HG03558 (cell line): ENCODE data around the gene EIF2B5.
"Not testable (repeated sequence)": the region's sequence is repeated elsewhere in the genome, so short reads cannot be mapped to it uniquely, and the experiment has no call there.

Experiments
- ATAC-seq: cut with Tn5 transposase; IDR thresholded peaks from one replicate; pipeline ENCODE4 v1.9.1; 2021; ENCODE audit warnings: moderate number of reproducible peaks; ENCODE audit not compliant: unreplicated experiment; ENCODE audit errors: extremely low read depth

EIF2B5 gene

DNA sequence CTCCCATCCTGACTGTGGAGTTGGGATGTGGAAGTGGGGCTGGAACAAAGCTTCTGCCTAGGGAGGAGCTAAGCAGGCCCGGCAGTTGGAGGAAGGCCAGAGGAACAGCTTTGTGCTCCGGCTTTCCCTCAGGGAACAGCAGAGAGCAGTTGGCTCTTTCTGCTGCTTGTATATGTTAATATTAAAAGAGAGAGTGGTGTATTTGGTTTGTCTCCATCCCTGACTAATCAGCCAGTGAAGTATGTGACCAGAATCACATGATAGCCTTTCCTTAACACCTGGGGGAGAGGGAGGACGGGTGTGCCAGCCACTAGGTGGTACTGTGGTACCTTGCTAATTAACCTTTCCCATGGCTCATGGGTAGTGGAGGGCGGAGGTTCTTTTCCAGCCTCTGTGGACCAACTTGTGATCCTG is 10.0 kb downstream of the EIF2B5 start:
- ATAC-seq = no peak

- no peak for ATAC-seq
Observed at GRCh38 chr3:184145751-184146270, 10.7 kb downstream of the EIF2B5 start.

DNA sequence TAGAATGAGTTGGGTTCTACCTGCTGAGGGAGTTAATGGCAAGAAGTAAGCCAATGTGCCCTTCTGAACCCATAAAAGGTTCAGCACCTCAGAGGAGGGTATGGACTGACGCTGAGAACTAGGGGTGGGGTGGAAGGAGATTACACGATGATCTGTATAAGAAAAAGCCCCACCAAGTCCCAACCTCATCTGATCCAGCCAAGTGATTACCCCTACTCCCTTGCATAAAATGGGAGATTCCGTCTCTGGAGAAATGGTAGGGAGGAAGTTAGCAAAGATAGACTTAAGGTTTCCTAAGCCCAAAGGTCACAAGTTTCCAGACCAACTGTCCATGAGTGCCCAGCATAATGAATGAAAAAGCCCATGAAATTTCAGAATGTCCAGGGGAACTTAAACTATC is 12.9 kb downstream of the EIF2B5 start:
- no peak for ATAC-seq

DNA sequence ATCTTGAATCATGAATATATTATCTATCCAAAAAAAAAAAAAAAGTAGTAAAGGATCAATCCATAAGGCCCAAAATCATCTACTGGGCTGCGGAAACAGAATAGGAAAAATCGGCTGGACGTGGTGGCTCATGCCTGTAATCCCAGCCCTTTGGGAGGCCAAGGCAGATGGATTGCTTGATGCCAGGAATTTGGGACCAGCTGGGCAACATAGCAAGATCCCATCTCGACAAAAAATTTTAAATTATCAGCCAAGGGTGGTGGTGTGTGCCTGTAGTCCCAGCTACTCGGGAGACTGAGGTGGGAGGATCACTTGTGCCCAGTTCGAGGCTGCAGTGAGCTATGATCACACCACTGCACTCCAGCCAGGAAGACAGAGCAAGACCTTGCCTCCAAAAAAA is 14.0 kb downstream of the EIF2B5 start:
- no peak for ATAC-seq

- not testable (repeated sequence) for ATAC-seq
Observed at GRCh38 chr3:184149770-184150169, 14.6 kb downstream of the EIF2B5 start.

- ATAC-seq = peak; percentile 38
Observed at GRCh38 chr3:184154885-184155643, 19.9 kb downstream of the EIF2B5 start, which contains the start of gene DVL3. Gene DVL3 (plus strand): TSS chr3:184155377. CDS start chr3:184155636, 259 bp downstream.

- ATAC-seq = no peak
Observed at GRCh38 chr3:184155644-184156521, 20.7 kb downstream of the EIF2B5 start.

GRCh38 chr3:184156522-184156955 is 21.4 kb downstream of the EIF2B5 start:
- no peak for ATAC-seq

- no peak for ATAC-seq
Observed at GRCh38 chr3:184157206-184157605, 22.0 kb downstream of the EIF2B5 start.

DNA sequence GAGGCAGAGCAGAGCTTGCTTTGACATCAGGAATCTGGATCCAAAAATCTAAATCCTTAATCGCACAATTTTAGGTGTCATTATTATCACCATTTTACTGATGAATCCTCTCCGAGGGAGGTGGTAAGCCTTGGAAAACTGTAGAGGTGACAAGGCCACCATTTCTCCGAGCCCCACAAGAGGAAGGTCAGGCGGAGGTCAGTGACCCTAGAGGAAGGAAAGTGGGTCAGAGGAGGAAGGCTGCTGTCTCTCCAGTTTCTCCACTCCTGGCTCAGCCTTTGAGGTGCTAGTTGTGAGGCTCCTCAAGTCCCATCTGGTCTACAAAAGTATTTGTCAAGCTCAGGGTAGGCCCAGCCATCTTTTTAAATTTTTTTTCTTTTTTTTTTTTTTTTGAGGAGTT is 23.2 kb downstream of the EIF2B5 start:
- no peak for ATAC-seq

DNA sequence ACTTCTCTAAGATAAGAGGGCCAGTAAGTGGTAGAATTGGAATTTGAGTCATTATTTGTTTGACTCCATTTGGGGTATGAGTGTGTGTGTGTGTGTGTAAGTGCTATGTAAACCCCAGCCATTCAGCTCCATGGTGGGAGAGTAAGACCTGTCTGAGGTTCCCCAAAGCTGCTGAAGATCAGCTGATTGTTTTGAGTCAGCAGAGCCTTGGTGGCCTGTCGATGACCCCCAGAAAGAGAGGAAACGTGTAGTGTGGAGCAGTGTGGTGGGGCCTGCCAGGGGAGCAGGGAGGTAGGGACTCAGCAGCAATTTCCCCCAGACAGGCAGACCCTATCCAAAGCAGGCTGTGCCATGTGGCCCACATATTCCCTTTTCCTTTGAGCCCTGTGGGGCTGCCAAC is 25.3 kb downstream of the EIF2B5 start:
- no peak for ATAC-seq

- ATAC-seq = not testable (repeated sequence)
Observed at GRCh38 chr3:184162571-184163070, 27.5 kb downstream of the EIF2B5 start.

DNA sequence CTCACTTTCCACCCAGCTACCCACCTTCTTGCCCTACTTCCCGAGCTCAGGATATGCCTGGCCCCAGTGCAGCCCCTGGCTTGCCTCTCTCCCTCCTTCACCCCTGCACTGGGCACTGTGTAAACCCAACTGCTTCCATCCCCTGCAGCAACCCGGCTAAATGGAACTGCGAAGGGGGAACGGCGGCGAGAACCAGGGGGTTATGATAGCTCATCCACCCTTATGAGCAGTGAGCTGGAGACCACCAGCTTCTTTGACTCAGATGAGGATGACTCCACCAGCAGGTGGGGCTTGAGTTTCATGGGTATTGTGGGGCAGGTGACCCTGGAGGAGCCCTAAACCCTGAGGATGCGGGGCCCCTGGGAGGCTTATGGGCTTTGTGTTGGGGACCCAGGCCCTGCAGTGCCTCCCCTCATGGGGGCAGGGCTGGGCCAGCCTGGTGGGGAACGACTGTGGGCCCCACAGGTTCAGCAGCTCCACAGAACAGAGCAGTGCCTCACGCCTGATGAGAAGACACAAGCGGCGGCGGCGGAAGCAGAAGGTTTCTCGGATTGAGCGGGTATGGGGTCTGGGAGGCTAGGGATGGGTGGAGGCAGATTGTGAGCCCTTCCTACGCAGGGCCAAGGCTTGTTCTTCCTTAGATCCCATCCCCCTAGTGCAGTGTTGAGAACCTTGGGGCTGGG is 29.6 kb downstream of the EIF2B5 start:
- ATAC-seq = no peak

DNA sequence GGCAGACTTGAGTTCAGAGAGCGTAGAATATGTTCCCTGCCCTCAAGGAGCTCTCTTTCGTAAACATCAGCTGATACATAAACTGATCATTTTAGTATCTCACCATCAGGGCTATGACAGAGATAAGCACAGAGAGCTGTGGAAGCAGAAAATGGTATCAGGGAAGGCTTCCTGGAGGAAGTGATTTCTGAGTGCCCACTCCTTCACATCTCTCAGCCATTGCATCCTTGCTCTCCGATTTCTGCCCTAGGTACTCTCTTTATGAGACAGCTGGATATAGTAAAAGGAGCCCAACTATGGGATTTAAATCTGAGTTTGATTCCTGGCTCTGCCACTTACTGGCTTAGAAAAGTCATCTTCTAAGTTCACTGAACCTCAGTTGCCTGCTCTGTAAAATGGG is 30.4 kb downstream of the EIF2B5 start:
- no peak for ATAC-seq

DNA sequence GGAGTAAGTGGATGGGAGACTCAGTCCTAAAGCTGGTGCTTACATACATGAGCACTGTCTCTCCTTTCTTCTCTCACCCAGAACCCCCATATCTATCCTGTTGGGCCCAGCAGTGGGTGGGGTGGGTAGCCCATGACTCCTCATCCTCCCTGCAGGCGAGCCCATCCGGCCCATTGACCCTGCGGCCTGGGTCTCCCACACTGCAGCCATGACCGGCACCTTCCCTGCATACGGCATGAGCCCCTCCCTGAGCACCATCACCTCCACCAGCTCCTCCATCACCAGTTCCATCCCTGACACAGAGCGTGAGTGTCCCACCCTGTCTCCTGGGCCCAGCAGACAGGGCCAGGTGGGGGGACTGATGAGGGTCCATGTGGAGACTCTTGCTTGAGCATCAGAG is 31.5 kb downstream of the EIF2B5 start:
- no peak for ATAC-seq

DNA sequence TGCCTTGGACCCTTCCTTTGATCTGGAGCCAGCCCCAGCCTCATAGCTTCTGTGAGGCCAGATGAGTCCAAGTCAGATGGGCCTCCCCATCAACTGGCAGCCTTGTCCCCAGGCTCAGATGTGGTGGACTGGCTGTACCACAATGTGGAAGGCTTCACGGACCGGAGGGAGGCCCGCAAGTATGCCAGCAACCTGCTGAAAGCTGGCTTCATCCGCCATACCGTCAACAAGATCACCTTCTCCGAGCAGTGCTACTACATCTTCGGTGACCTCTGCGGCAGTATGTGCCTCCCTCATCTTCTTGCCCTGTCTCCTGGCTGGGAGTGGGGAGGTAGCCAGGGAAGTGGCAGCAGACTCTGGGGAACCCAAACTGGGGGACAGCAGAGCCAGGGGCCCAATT is 32.6 kb downstream of the EIF2B5 start:
- no peak for ATAC-seq

DNA sequence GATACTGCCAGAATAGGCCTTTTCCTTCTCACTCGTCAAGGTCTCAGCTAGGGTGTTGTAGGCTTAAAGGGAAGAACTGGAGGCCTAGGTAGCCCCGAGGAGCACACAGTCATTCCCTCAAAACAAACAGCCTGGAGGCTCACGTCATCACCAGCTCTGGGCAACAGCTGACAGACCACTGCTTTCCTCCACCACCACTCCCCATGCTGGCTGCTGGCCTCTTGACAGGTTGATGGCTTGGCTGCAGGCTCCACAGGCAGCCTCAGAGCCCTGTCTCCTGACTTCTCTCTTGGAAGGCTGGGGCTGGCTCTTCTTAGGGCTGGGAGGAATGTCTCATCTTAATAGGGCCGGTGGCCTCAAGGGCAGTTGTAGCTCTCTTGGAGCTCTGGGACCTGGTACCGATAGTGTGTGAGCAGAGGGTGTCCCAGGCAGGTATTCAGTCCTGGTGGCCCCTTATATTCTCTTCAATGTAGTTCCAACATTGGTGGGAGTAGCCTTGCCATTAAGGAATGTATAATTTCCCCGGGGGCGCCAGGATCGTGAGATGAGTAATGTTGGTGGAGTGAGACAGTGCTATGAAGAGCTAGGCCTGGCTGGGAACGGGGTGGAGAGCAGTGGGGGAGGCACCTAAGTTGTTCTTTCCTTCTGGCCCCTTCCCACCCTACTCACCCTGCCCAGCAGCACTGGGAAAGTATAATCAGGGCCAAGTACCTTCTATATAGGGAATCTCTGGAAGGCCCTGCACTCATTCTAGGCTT is 33.4 kb downstream of the EIF2B5 start:
- no peak for ATAC-seq

- no peak for ATAC-seq
Observed at GRCh38 chr3:184169896-184170875, 35.0 kb downstream of the EIF2B5 start.
